Measurements from ENCODE around the gene RPL10.
A peak's percentile ranks its signal among the peaks of the same experiment; 100 is the strongest.

DNA sequence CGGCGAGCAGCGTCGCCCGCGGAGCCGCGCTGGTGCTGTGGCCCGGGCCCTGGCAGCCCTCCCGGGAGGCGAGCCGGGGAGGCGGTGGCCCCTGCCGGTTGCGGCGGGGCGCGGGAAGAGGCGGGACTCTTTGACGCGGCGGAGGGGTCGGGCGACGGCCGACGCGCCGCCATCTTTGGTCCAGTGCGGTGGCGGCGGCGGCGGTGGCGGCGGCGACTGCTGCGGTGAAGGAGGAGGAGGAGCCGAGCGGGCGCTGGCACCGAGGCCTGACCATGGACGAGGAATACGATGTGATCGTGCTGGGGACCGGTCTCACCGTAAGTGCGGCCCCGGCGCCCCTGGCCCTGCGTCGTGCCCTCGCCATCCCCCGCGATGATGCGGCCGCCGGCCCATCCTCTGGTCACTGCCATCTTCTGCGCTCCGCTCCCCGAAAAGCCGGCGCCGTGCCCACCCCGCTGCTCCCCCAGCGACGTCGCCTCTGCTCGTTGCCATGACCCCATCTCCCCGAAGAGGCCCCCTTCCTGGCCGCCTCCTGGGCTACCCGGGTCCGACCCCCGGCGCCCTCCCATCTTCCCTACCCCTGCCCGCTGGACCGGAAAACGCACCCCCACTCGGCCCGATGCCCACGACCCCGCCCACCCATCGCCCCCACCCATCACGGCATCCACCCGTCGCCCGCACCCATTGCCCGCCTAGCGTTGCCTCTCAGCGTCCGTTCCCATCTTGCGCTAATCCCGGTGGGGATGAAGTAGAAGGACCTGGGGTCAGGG, 39.0 kb downstream of the RPL10 start, which contains the start of gene GDI1:
- TF ChIP-seq POLR2A (IDR thresholded peaks at IDR 0.05) (peak in 1 of 2 donors; percentile 59), CTCF (IDR thresholded peaks at IDR 0.05) (no peak)

Data from thyroid gland (tissue), 4 donors.